GM18498 (cell line): ENCODE measurements around the gene SLC9A5.

Experiments
- ATAC-seq: cut with Tn5 transposase; IDR thresholded peaks from one replicate; pipeline ENCODE4 v1.9.1; 2021; ENCODE audit warnings: mild to moderate bottlenecking, moderate library complexity; ENCODE audit not compliant: unreplicated experiment

The SLC9A5 gene

GRCh38 chr16:67238806-67239470 is 9.8 kb upstream of the SLC9A5 start:
- no peak for ATAC-seq

GRCh38 chr16:67240506-67240905 is 8.3 kb upstream of the SLC9A5 start:
- ATAC-seq: no peak

GRCh38 chr16:67241008-67241900 is 7.5 kb upstream of the SLC9A5 start:
- ATAC-seq: no peak

- no peak for ATAC-seq
These were observed 6.5 kb upstream of the SLC9A5 start for GRCh38 chr16:67242138-67242730.

GRCh38 chr16:67243481-67243880 is 5.3 kb upstream of the SLC9A5 start:
- ATAC-seq: no peak

GRCh38 chr16:67244387-67245185 is 4.2 kb upstream of the SLC9A5 start:
- ATAC-seq: peak; percentile 50

GRCh38 chr16:67245186-67245585 is 3.6 kb upstream of the SLC9A5 start:
- no peak for ATAC-seq

- no peak for ATAC-seq
These were observed 3.1 kb upstream of the SLC9A5 start for GRCh38 chr16:67245674-67246080.

GRCh38 chr16:67246081-67246755 is 2.6 kb upstream of the SLC9A5 start:
- ATAC-seq: peak; percentile 23

GRCh38 chr16:67246756-67247191 is 2.0 kb upstream of the SLC9A5 start:
- peak; percentile 15 for ATAC-seq

GRCh38 chr16:67247192-67248072 is 1.3 kb upstream of the SLC9A5 start, which contains the start of gene FHOD1:
Gene FHOD1, minus strand, starts transcription at chr16:67247481. Its CDS starts 71 bp downstream, at chr16:67247410.
- peak; percentile 57 for ATAC-seq

GRCh38 chr16:67248073-67248400 is 742 bp upstream of the SLC9A5 start:
- no peak for ATAC-seq

GRCh38 chr16:67249178-67250044 is 632 bp downstream of the SLC9A5 start:
- no peak for ATAC-seq

GRCh38 chr16:67250045-67250327 is 1.2 kb downstream of the SLC9A5 start:
- ATAC-seq: no peak

- ATAC-seq: no peak
These were observed 4.1 kb downstream of the SLC9A5 start for GRCh38 chr16:67252609-67253497.

- no peak for ATAC-seq
These were observed 6.2 kb downstream of the SLC9A5 start for GRCh38 chr16:67254801-67255552.
